Activated CD4-positive, CD25-positive, alpha-beta regulatory T cell treated with anti-CD3 and anti-CD28 coated beads, Interleukin-2, amount 50 U/mL, for 24 hours (primary cell): ENCODE measurements around the gene TMEM163.
"Not testable (repeated sequence)": the region's sequence is repeated elsewhere in the genome, so short reads cannot be mapped to it uniquely, and the experiment has no call there.

Experiments used
- ATAC-seq, 2 donors: fragments of 150-1000 bp; cut with Tn5 transposase; one replicate each; pipeline ENCODE4 v1.10.0; 2021; ENCODE audit warnings: mild to moderate bottlenecking in 1 of 2, moderate library complexity in 1 of 2

Gene TMEM163

GRCh38 chr2:134609924-134610513 is 108.8 kb downstream of the TMEM163 start:
- ATAC-seq, result no peak

DNA sequence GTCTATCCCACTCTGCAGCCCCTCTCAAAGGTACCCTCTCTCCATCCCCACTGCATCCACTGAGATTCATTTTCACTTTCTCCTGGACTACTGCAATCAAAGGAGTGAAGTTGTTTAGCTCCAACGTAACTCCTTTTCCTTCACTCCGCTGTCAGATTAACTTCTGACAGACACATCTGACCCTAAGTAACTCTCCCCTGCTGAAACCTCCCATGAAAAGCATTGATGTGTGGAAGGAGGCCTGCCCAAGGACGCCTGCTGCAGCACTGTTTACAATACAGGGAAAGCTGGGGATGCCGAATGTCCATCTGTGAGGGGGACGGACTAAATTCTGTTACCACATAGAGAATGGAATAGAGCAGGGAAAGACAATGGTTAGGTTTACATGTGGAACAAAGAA is 114.8 kb downstream of the TMEM163 start:
- no peak for ATAC-seq

DNA sequence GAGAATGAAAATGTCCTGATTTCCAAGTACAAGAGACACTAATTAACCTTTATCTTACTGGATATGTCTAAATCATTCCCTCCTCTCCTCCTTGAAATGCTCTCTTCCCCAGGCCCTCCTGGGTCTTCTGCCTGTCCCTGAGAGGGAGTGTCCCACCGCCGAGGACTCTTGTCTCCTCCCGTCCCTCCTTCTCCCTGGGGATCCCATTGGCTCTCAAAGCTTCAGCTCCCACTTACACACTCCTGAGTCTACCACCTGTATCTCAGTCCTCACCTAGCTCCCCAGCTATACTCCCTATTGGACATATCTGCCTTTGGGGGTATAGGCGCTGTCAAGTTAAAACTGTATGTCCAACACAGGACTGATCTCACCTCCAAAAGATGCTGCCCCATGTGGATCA is 116.1 kb downstream of the TMEM163 start:
- ATAC-seq, result no peak

DNA sequence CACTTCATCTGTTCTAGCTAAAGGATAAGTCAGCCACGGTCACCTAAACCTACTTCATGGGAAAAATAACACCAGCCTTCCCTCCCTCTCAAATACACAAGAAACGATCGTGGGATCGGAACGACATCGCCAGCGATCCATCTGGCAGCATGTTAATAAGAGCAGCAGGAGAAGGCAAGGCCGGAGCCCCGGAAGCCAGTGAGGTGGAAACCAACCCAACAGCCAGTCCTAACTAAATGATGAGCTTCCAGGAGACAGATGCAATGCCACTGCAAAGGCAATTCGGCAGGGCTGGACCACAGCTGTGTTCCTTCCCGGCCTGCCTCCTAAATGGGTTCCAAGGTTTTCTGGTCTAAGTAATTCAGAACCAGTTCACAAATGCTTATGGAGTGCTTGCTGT is 117.5 kb downstream of the TMEM163 start:
- ATAC-seq, result no peak

GRCh38 chr2:134600208-134600607 is 118.6 kb downstream of the TMEM163 start:
- no peak for ATAC-seq

GRCh38 chr2:134599236-134599635 is 119.6 kb downstream of the TMEM163 start:
- no peak for ATAC-seq

DNA sequence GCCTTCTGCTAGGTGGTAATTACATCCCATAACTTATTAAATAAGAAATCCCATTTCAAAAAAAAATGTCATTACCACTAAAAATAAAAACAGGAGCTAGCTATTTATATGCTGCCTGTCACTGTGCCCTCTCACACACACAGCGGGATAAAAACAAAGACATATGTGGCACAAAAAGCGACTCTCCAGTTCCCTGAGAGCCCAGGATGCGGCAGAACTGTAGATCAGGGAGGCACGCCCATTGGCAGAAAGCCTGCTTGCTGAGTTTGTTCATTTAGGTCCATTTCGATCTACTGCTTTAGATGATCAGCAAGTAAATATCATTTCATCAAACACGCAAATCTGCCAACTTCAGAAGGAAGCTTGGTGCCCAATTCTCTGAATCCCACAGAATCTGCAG is 124.4 kb downstream of the TMEM163 start:
- no peak for ATAC-seq

- no peak for ATAC-seq
Observed at GRCh38 chr2:134593519-134593918, 125.3 kb downstream of the TMEM163 start.

- ATAC-seq, result no peak
Observed at GRCh38 chr2:134592377-134592776, 126.4 kb downstream of the TMEM163 start.

DNA sequence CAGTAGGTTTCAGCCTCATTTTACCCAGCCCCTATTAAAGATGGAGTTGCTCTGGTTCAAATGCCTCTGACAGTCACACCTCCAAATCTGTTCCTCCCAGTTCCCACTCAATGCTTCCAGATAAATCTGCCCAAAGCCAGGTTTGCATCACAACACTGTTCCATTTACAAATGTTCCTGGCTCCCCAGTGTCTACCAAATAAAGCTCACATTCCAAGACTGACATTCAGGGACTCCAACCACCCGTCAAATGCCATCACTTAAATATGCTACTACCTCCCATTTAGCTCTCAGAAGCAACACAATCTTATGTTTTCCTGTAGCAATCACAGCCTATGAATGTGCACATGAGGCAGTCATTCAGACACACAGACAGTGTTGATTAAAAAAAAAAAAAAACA is 127.3 kb downstream of the TMEM163 start:
- no peak for ATAC-seq

DNA sequence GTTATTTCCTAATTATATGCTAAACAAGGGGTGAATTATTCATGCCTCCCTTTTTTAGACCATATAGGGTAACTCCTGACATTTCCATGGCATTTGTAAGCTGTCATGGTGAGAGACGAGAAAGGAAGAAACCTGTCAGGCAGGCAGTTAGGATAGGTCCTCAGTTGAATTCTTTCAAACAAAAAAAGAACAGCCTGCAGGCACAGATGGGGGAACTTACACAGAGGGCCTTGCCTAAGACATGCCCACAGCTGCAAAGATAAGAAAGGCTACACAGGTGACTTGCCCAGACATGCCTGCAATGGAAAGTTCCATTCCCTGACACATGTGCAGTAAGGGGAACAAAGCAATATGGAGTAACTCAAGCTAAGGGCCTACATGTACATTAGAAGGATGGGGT is 128.1 kb downstream of the TMEM163 start:
- no peak for ATAC-seq

DNA sequence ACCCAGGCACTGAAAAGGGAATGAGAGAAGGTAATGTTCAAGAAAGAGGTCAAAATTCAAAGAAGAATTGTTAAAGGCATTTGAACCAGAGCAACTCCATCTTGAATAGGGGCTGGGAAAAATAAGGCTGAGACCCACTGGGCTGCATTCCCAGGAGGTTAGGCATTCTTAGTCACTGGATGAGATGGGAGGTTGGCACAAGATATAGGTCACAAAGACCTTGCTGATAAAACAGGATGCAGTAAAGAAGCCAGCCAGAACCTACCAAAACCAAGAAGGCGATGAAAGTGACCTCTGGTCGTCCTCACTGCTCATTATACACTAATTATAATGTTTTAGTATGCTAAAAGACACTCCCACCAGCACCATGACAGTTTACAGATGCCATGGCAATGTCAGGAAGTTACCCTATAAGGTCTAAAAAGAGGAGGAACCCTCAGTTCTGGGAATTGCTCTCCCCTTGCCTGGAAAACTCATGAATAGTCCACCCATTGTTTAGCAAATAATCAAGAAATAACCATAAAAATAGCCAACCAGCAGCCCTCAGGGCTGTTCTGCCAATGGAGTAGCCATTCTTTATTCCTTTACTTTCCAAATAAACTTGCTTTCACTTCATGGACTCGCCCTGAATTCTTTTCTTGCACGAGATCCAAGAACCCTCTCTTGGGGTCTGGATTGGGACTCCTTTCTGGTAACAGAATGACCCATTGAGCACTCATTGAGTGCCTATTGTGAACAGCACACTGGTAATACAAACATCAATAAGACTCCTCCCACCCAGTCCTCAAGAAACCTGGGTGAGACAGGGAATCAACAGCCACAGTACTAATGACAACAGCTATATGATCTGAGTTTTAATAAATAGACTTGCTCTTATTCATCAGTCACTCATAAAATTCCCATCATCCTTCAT is 129.4 kb downstream of the TMEM163 start:
- ATAC-seq, result not testable (repeated sequence)

- no peak for ATAC-seq
Observed at GRCh38 chr2:134588556-134588955, 130.2 kb downstream of the TMEM163 start.

GRCh38 chr2:134586326-134586965 is 132.4 kb downstream of the TMEM163 start:
- ATAC-seq, result no peak

GRCh38 chr2:134583997-134584520 is 134.7 kb downstream of the TMEM163 start:
- no peak for ATAC-seq

DNA sequence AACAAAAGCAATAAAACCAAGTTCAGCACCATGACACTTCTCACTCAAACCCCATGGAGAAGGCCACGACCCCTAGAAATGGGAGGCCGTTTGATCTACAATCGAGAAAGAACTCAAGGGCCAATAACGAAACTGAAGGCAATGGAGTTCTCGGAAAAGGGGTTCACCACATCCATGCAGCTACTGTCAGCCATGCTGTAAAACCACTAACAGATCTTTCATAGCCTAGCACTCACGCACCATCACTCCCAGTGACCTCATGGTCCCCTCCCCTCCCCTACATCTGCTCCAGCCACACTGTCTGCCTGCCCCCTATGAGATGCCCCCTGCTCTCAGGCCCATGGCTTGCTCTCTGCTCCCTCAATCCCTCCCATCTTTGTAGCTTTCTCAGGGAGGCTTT is 135.3 kb downstream of the TMEM163 start:
- no peak for ATAC-seq

DNA sequence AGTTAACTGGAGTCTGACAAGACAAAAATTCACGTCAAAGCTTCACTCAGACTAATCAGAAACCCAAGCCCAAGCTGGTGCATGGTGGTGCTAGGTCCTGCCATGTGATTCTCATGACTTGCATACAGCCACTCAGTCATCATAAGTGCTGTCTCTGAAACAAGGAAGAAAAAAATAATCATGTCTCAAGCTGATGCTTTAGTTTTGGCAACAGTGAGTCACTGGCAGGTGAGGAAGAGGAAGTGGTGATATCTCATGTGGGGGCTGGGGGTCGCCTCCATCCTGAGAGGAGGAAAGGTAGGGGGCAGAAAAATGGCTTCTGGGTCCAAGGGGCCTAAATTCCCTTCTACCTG is 136.3 kb downstream of the TMEM163 start:
- ATAC-seq, result peak in 1 of 2 donors; percentile 38

- peak in 1 of 2 donors; percentile 45 for ATAC-seq
Observed at GRCh38 chr2:134581877-134582546, 136.8 kb downstream of the TMEM163 start.

- ATAC-seq, result no peak
Observed at GRCh38 chr2:134578316-134578715, 140.5 kb downstream of the TMEM163 start.

DNA sequence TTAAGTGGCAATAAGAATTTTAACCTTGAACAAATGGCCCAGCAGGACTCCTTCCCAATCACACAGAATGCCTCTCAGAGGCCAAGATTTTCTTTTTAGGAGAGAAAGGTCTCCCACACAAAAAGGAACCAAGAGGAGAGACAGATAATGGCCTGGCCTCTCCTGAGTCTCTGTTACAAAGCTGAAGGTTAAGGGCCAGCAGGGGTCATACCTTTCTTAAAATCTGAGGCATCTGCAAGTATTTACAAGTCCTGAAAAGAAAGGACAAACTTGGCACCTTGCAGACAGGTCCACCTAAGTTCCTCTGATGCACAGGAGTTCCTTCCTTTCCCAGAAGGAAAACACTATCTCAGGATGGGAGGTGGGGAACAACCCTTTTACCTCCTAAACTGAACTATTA is 142.3 kb downstream of the TMEM163 start:
- no peak for ATAC-seq

GRCh38 chr2:134575888-134576287 is 142.9 kb downstream of the TMEM163 start:
- no peak for ATAC-seq

DNA sequence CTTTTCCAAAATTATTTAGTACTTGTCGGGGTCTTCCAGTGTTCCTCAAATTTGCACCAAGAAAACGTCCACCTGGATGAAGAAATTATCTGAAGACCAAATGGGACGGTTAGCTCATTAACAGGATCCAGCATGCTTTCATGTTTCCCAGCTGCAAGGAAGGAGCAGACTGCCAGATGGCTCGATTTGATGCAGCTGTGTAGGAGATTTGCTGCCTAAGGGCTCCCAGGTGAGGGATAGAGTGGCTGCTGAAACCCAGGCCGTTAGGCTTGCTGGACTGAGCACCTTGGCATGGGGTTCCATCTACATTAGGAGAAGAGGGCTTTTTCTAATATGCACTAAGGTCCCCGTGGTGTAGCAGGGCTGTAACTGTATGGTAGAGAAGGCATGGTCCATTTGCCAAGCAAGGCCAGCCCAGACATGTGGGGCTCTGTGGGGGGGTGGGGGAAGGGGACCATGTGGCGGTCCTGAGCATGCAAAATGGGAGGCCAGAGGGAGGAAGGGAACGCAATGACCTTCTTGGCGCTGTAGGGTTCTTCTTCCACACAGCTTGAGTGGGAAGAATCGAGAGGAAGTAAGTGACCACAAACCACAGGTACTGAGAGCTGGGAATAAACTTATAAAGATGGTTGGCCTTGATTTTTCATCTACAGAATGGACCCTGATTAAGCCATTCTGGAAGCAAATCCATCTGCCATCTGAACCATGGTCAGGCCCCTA is 144.0 kb downstream of the TMEM163 start:
- ATAC-seq, result no peak
